H9 (cell line): ENCODE results near the gene ZNF430. TPM values are rescaled to one million over a fixed set of nuclear protein-coding genes. Genes with fewer than 3 reads are reported as not detected.

Experiments used
- DNase-seq: peaks from one replicate; pipeline ENCODE4 v3.0.0-alpha.2; 2017
- H2AFZ ChIP-seq: one replicate; pipeline ENCODE4 v1.6.1; 2013; ENCODE audit warnings: mild to moderate bottlenecking, low read length, control low read depth, moderate library complexity
- H2AK5ac ChIP-seq: 2 replicates; pipeline ENCODE4 v1.6.1; 2013; ENCODE audit warnings: low read length, control low read depth, mixed read lengths; ENCODE audit not compliant: insufficient read length
- H2BK120ac ChIP-seq: one replicate; pipeline ENCODE4 v1.6.1; 2013; ENCODE audit warnings: low read depth, mild to moderate bottlenecking, low read length, control low read depth, inconsistent platforms; ENCODE audit not compliant: poor library complexity, severe bottlenecking
- H2BK12ac ChIP-seq: 2 replicates; pipeline ENCODE4 v1.6.1; 2013; ENCODE audit warnings: low read length, control low read depth, mixed read lengths, low read depth; ENCODE audit not compliant: insufficient read length
- H2BK15ac ChIP-seq: 2 replicates; pipeline ENCODE4 v1.6.1; 2013; ENCODE audit warnings: low read depth, low read length, control low read depth
- H2BK20ac ChIP-seq: one replicate; pipeline ENCODE4 v1.6.1; 2013; ENCODE audit warnings: low read depth, mild to moderate bottlenecking, low read length, control low read depth, inconsistent platforms; ENCODE audit not compliant: poor library complexity, severe bottlenecking
- H2BK5ac ChIP-seq: 2 replicates; pipeline ENCODE4 v1.6.1; 2013; ENCODE audit warnings: low read length, control low read depth, mixed read lengths; ENCODE audit not compliant: insufficient read length
- H3K14ac ChIP-seq: 2 replicates; pipeline ENCODE4 v1.6.1; 2013; ENCODE audit warnings: low read length, control low read depth; ENCODE audit not compliant: insufficient read depth
- H3K18ac ChIP-seq: 2 replicates; pipeline ENCODE4 v1.6.1; 2013; ENCODE audit warnings: low read depth, mild to moderate bottlenecking, mixed read lengths, low read length, control low read depth; ENCODE audit not compliant: insufficient read length
- H3K23ac ChIP-seq: 2 replicates; pipeline ENCODE4 v1.6.1; 2013; ENCODE audit warnings: low read length, control low read depth, mixed read lengths, low read depth; ENCODE audit not compliant: insufficient read length
- H3K23me2 ChIP-seq: 2 replicates; pipeline ENCODE4 v1.6.1; 2013; ENCODE audit warnings: low read depth, mild to moderate bottlenecking, mixed read lengths, low read length, control low read depth; ENCODE audit not compliant: insufficient read length, poor library complexity, severe bottlenecking
- H3K27ac ChIP-seq: 2 replicates; pipeline ENCODE4 v1.5.1; 2013; ENCODE audit warnings: low read length, control low read depth, mixed read lengths, low read depth; ENCODE audit not compliant: insufficient read length
- H3K27me3 ChIP-seq: 2 replicates; pipeline ENCODE4 v1.6.1; 2013; ENCODE audit warnings: low read length, control low read depth, inconsistent platforms; ENCODE audit not compliant: insufficient read depth
- H3K4ac ChIP-seq: 2 replicates; pipeline ENCODE4 v1.6.1; 2013; ENCODE audit warnings: low read depth, mild to moderate bottlenecking, control low read depth, inconsistent platforms, low read length, moderate library complexity
- H3K4me1 ChIP-seq: 2 replicates; pipeline ENCODE4 v1.6.1; 2013; ENCODE audit warnings: low read length, control low read depth, inconsistent platforms; ENCODE audit not compliant: insufficient read depth
- H3K4me2 ChIP-seq: 2 replicates; pipeline ENCODE4 v1.6.1; 2013; ENCODE audit warnings: low read length, control low read depth, mixed read lengths; ENCODE audit not compliant: insufficient read length, insufficient read depth
- H3K56ac ChIP-seq: 2 replicates; pipeline ENCODE4 v1.6.1; 2013; ENCODE audit warnings: low read depth, mild to moderate bottlenecking, mixed read lengths, low read length, control low read depth; ENCODE audit not compliant: insufficient read length
- H3K79me1 ChIP-seq: 2 replicates; pipeline ENCODE4 v1.6.1; 2013; ENCODE audit warnings: low read depth, mild to moderate bottlenecking, moderate library complexity, low read length, control low read depth, inconsistent platforms; ENCODE audit not compliant: insufficient read depth, poor library complexity, severe bottlenecking
- H3K79me2 ChIP-seq: 2 replicates; pipeline ENCODE4 v1.6.1; 2013; ENCODE audit warnings: low read length, control low read depth, inconsistent platforms; ENCODE audit not compliant: insufficient read depth
- H3K9ac ChIP-seq: 2 replicates; pipeline ENCODE4 v1.6.1; 2013; ENCODE audit warnings: low read length, control low read depth, mixed read lengths; ENCODE audit not compliant: insufficient read length; ENCODE audit errors: extremely low read depth
- H3K9me3 ChIP-seq: one replicate; pipeline ENCODE4 v1.6.1; 2013; ENCODE audit warnings: low read depth, low read length, inconsistent platforms; ENCODE audit not compliant: control insufficient read depth
- H3T11ph ChIP-seq: one replicate; pipeline ENCODE4 v1.6.1; 2013; ENCODE audit warnings: mild to moderate bottlenecking, low read length, control low read depth, inconsistent platforms
- H4K20me1 ChIP-seq: one replicate; pipeline ENCODE4 v1.6.1; 2013; ENCODE audit not compliant: control insufficient read depth, insufficient read length, insufficient read depth
- H4K5ac ChIP-seq: 2 replicates; pipeline ENCODE4 v1.6.1; 2013; ENCODE audit warnings: low read depth, mild to moderate bottlenecking, mixed read lengths, low read length, control low read depth; ENCODE audit not compliant: insufficient read length
- H4K8ac ChIP-seq: replicated peaks from 2 replicates; pipeline ENCODE4 v1.6.1; 2013; ENCODE audit warnings: low read length, control low read depth, mixed read lengths, low read depth; ENCODE audit not compliant: insufficient read length
- H4K91ac ChIP-seq: 2 replicates; pipeline ENCODE4 v1.6.1; 2013; ENCODE audit warnings: low read depth, mild to moderate bottlenecking, moderate library complexity, mixed read lengths, low read length, control low read depth; ENCODE audit not compliant: insufficient read length
- H3K27ac Mint-ChIP-seq, 3 experiments: 2 replicates in 2 of 3; 3 replicates in 1 of 3; pipeline ENCODE4 v1.8.0; 2020 to 2021; ENCODE audit warnings: mixed read lengths in 3 of 3, mild to moderate bottlenecking in 1 of 3, moderate library complexity in 1 of 3
- H3K27me3 Mint-ChIP-seq: 2 replicates; pipeline ENCODE4 v1.8.0; 2021; ENCODE audit warnings: low read depth, mild to moderate bottlenecking, moderate library complexity, mixed read lengths
- H3K36me3 Mint-ChIP-seq, 3 experiments: 2 replicates in 2 of 3; 3 replicates in 1 of 3; pipeline ENCODE4 v1.8.0; 2020 to 2021; ENCODE audit warnings: low read depth in 3 of 3, mixed read lengths in 3 of 3; ENCODE audit not compliant: insufficient read depth in 1 of 3
- H3K4me1 Mint-ChIP-seq, 2 experiments: 2 replicates each; pipeline ENCODE4 v1.8.0; 2020; ENCODE audit warnings: mixed read lengths in 2 of 2
- H3K4me3 Mint-ChIP-seq, 2 experiments: 2 replicates in 1 of 2; 3 replicates in 1 of 2; pipeline ENCODE4 v1.8.0; 2020 to 2021; ENCODE audit warnings: mild to moderate bottlenecking in 2 of 2, mixed read lengths in 2 of 2, moderate library complexity in 1 of 2
- H3K9me3 Mint-ChIP-seq, 2 experiments: 2 replicates in 1 of 2; 3 replicates in 1 of 2; pipeline ENCODE4 v1.8.0; 2020; ENCODE audit warnings: mild to moderate bottlenecking in 2 of 2, mixed read lengths in 2 of 2, moderate library complexity in 1 of 2
- WGBS: extraction: QIAGEN DNeasy Blood & Tissue Kit; methylation state at CpG from one replicate; pipeline ENCODE4 v1.1.7; 2013; ENCODE audit warnings: missing lambda C conversion rate, low lambda C conversion rate, mixed read lengths; ENCODE audit not compliant: insufficient read length; ENCODE audit errors: extremely low coverage; 5-methylcytosine and 5-hydroxymethylcytosine counted together
- total RNA-seq: library from RNA; stranded (reverse); gene quantifications from 2 replicates; pipeline ENCODE4 v1.2.1, GENCODE V29; 2021
- TF ChIP-seq, protein P1 (sequence below): fragments of 200-600 bp; sonication (generic); conservative IDR thresholded peaks from 3 replicates; pipeline ENCODE4 v1.8.0; 2021; ENCODE audit warnings: antibody characterized with exemption, mild to moderate bottlenecking

The ZNF430 gene
- total RNA-seq, 1 experiment from 2014 or later: 17.7 TPM

GRCh38 chr19:21098291-21098690, 77.8 kb downstream of the ZNF430 start:
- no peaks in the 10 kb centered on the region for H3K9me3 Mint-ChIP-seq
- no CpG with 5 or more reads among the region's 2 CpGs for WGBS

More at GRCh38 chr19:21098291-21098690, 77.8 kb downstream of the ZNF430 start:
- Histone ChIP-seq H2AK5ac (no peak overlapping the region), H3K23me2 (no peaks in the 10 kb centered on the region), H2BK15ac (no peak overlapping the region), H4K8ac (no peak overlapping the region), H3K4me1 (no peaks in the 10 kb centered on the region), H3K79me1 (no peaks in the 10 kb centered on the region), H3K9me3 (no peaks in the 10 kb centered on the region), H3K18ac (no peak overlapping the region), H3K27ac (no peak overlapping the region), H2BK20ac (no peak overlapping the region), H3K4ac (no peak overlapping the region), H2AFZ (no peak overlapping the region), H2BK12ac (no peak overlapping the region), H3K79me2 (peaks cover 3% of the 10 kb centered on the region; the same call in 1 of the 2 replicates), H3K27me3 (no peaks in the 10 kb centered on the region), H2BK120ac (no peak overlapping the region), H3K23ac (no peak overlapping the region), H3T11ph (no peak overlapping the region), H4K5ac (no peak overlapping the region), H4K91ac (no peak overlapping the region), H3K9ac (no peak overlapping the region), H4K20me1 (no peaks in the 10 kb centered on the region), H3K4me2 (no peak overlapping the region), H3K14ac (no peak overlapping the region), H3K56ac (no peak overlapping the region), H2BK5ac (no peak overlapping the region)
- peaks cover 37 to 65% (median 62%) of the 10 kb centered on the region in 3 experiments for H3K36me3 Mint-ChIP-seq
- DNase-seq: no peak
- H3K27me3 Mint-ChIP-seq: no peaks in the 10 kb centered on the region
- no peak overlapping the region; a peak in 1 of 7 replicates for H3K27ac Mint-ChIP-seq
- TF ChIP-seq, protein P1, sequence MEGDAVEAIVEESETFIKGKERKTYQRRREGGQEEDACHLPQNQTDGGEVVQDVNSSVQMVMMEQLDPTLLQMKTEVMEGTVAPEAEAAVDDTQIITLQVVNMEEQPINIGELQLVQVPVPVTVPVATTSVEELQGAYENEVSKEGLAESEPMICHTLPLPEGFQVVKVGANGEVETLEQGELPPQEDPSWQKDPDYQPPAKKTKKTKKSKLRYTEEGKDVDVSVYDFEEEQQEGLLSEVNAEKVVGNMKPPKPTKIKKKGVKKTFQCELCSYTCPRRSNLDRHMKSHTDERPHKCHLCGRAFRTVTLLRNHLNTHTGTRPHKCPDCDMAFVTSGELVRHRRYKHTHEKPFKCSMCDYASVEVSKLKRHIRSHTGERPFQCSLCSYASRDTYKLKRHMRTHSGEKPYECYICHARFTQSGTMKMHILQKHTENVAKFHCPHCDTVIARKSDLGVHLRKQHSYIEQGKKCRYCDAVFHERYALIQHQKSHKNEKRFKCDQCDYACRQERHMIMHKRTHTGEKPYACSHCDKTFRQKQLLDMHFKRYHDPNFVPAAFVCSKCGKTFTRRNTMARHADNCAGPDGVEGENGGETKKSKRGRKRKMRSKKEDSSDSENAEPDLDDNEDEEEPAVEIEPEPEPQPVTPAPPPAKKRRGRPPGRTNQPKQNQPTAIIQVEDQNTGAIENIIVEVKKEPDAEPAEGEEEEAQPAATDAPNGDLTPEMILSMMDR: no peak
- no peak overlapping the region for H3K4me3 Mint-ChIP-seq
- peaks cover 9 to 13% of the 10 kb centered on the region in 2 experiments for H3K4me1 Mint-ChIP-seq
